HepG2 (cell line): ENCODE measurements around the gene TMEM95. TPM values are rescaled to one million over a fixed set of nuclear protein-coding genes. Genes with fewer than 3 reads are reported as not detected.
A peak's percentile ranks its signal among the peaks of the same experiment; 100 is the strongest.

ENCODE experiments used
- ATRX ChIP-seq: sonication (generic); formaldehyde crosslinking; IDR thresholded peaks from 2 replicates; pipeline ENCODE4 v1.4.0; 2020; ENCODE audit warnings: missing genetic modification reagents, borderline replicate concordance
- ERF ChIP-seq: IDR thresholded peaks from 2 replicates; pipeline ENCODE4 v1.6.1; 2018; ENCODE audit warnings: missing biosample characterization, missing genetic modification reagents
- ESRRA ChIP-seq: sonication (generic); formaldehyde crosslinking; IDR thresholded peaks from 2 replicates; pipeline ENCODE4 v1.5.1; 2020; ENCODE audit warnings: mild to moderate bottlenecking, low read depth, missing genetic modification reagents
- FOXO4 ChIP-seq: sonication (generic); formaldehyde crosslinking; conservative IDR thresholded peaks from 2 replicates; pipeline ENCODE4 v1.8.1; 2023; ENCODE audit warnings: missing genetic modification reagents
- FOXP1 ChIP-seq, 2 experiments: fragments of 450-650 bp in 1 of 2; IDR thresholded peaks; 2 replicates each; pipeline ENCODE4 v1.6.1; 2017 to 2018; ENCODE audit warnings: antibody characterized with exemption in 1 of 2
- GABPB1 ChIP-seq: IDR thresholded peaks from 2 replicates; pipeline ENCODE4 v1.6.1; 2016; ENCODE audit warnings: mild to moderate bottlenecking, missing genetic modification reagents, moderate library complexity, missing compliant biosample characterization
- HCFC1 ChIP-seq: fragments of 150-350 bp; IDR thresholded peaks from 2 replicates; pipeline ENCODE4 v1.6.1; 2014; ENCODE audit warnings: low read depth, low read length
- HMG20A ChIP-seq: IDR thresholded peaks from 2 replicates; pipeline ENCODE4 v1.6.1; 2016; ENCODE audit warnings: borderline replicate concordance
- JUND ChIP-seq: sonication (generic); formaldehyde crosslinking; IDR thresholded peaks from 2 replicates; pipeline ENCODE4 v1.8.0; 2022; ENCODE audit warnings: mild to moderate bottlenecking, missing genetic modification reagents
- MED8 ChIP-seq: sonication (generic); formaldehyde crosslinking; IDR thresholded peaks from 2 replicates; pipeline ENCODE4 v1.8.1; 2023; ENCODE audit warnings: mild to moderate bottlenecking, missing genetic modification reagents; ENCODE audit not compliant: insufficient replicate concordance
- MEIS1 ChIP-seq: sonication (generic); formaldehyde crosslinking; IDR thresholded peaks from 2 replicates; pipeline ENCODE4 v1.9.0; 2021; ENCODE audit warnings: mild to moderate bottlenecking, missing genetic modification reagents, moderate library complexity, borderline replicate concordance
- MZF1 ChIP-seq: sonication (generic); formaldehyde crosslinking; IDR thresholded peaks from 2 replicates; pipeline ENCODE4 v1.8.1; 2023; ENCODE audit warnings: mild to moderate bottlenecking, missing genetic modification reagents, borderline replicate concordance
- PTBP1 ChIP-seq: fragments of 200-400 bp; formaldehyde crosslinking; IDR thresholded peaks from 2 replicates; pipeline ENCODE4 v1.6.1; 2018; ENCODE audit warnings: low read length, low read depth; ENCODE audit not compliant: poor library complexity, severe bottlenecking
- RFX1 ChIP-seq: fragments of 450-650 bp; IDR thresholded peaks from 2 replicates; pipeline ENCODE4 v1.6.1; 2017
- SALL2 ChIP-seq: sonication (generic); formaldehyde crosslinking; IDR thresholded peaks from 2 replicates; pipeline ENCODE4 v1.8.1; 2023; ENCODE audit warnings: mild to moderate bottlenecking, missing genetic modification reagents, inconsistent platforms
- TARDBP ChIP-seq: sonication (generic); formaldehyde crosslinking; IDR thresholded peaks from 2 replicates; pipeline ENCODE4 v1.8.0; 2022; ENCODE audit warnings: mild to moderate bottlenecking, missing genetic modification reagents
- TCF7L2 ChIP-seq: IDR thresholded peaks from 2 replicates; pipeline ENCODE4 v1.6.1; 2011; ENCODE audit warnings: mild to moderate bottlenecking, low read depth, low read length, moderate library complexity
- THRA ChIP-seq: sonication (generic); formaldehyde crosslinking; IDR thresholded peaks from 2 replicates; pipeline ENCODE4 v1.4.0; 2020; ENCODE audit warnings: missing genetic modification reagents, borderline replicate concordance
- ZBTB14 ChIP-seq: sonication (generic); formaldehyde crosslinking; IDR thresholded peaks from 2 replicates; pipeline ENCODE4 v1.4.0; 2020; ENCODE audit warnings: missing genetic modification reagents
- ZBTB21 ChIP-seq: sonication (generic); formaldehyde crosslinking; IDR thresholded peaks from 2 replicates; pipeline ENCODE4 v1.4.0; 2020; ENCODE audit warnings: missing genetic modification reagents
- ZHX1 ChIP-seq: sonication (generic); formaldehyde crosslinking; IDR thresholded peaks from 2 replicates; pipeline ENCODE4 v1.8.1; 2022; ENCODE audit warnings: low read depth, mild to moderate bottlenecking, missing genetic modification reagents
- ZKSCAN1 ChIP-seq: fragments of 150-350 bp; IDR thresholded peaks from 2 replicates; pipeline ENCODE4 v1.6.1; 2014; ENCODE audit warnings: low read length
- ZNF256 ChIP-seq: sonication (generic); formaldehyde crosslinking; conservative IDR thresholded peaks from 2 replicates; pipeline ENCODE4 v1.4.0; 2020; ENCODE audit warnings: missing genetic modification reagents
- ZNF30 ChIP-seq: sonication (generic); formaldehyde crosslinking; IDR thresholded peaks from 2 replicates; pipeline ENCODE4 v1.5.0; 2020; ENCODE audit warnings: mild to moderate bottlenecking, missing genetic modification reagents
- ZNF557 ChIP-seq: sonication (generic); formaldehyde crosslinking; IDR thresholded peaks from 2 replicates; pipeline ENCODE4 v1.4.0; 2020; ENCODE audit warnings: missing genetic modification reagents
- ZNF720 ChIP-seq: sonication (generic); formaldehyde crosslinking; IDR thresholded peaks from 2 replicates; pipeline ENCODE4 v1.4.0; 2020; ENCODE audit warnings: missing genetic modification reagents
- polyA plus RNA-seq, 8 experiments: library from polyadenylated mRNA; depleted of rRNA in 3 of 8; stranded (reverse) in 7 of 8; unstranded in 1 of 8; fragments of >200 nt; fragmentation: Illumina TruSeq in 4 of 8; extraction: Trizol in 4 of 8; gene quantifications; 2 replicates each; pipeline versions ENCODE4 v1.2.1 to v1.2.3, GENCODE V29; 2011 to 2016; ENCODE audit warnings: low read depth in 4 of 8, missing spikeins in 1 of 8, mixed read lengths in 1 of 8; ENCODE audit not compliant: insufficient read depth in 1 of 8
- total RNA-seq, 5 experiments: library from RNA; depleted of rRNA; stranded (reverse); fragments of >200 nt; fragmentation: Illumina TruSeq; extraction: Trizol; gene quantifications; 2 replicates each; pipeline ENCODE4 v1.2.3, GENCODE V29; 2016; ENCODE audit warnings: low read depth in 1 of 5

Gene TMEM95
- total and polyA plus RNA-seq, 2 of the 13 experiments (the other 11 are each of a cell fraction or from before 2014, with no cell fraction given): not detected

- no peak for TF ChIP-seq ZBTB14
- TF ChIP-seq ZNF256 (CRISPR knock-in tag): no peak
- no peak for TF ChIP-seq ZHX1 (CRISPR knock-in tag)
- no peak for TF ChIP-seq ZNF720 (CRISPR knock-in tag)
- TF ChIP-seq ZNF30: no peak
- TF ChIP-seq ESRRA (CRISPR knock-in tag): no peak
- no peak for TF ChIP-seq MED8
- no peak; the same call in 1 of the 2 replicates for TF ChIP-seq ERF (CRISPR knock-in tag)
- no peak for TF ChIP-seq TARDBP (CRISPR knock-in tag)
- TF ChIP-seq MEIS1 (CRISPR knock-in tag): peak; percentile 69; the same call in 1 of the 2 replicates
- TF ChIP-seq FOXP1 (IDR thresholded peaks at IDR 0.05): no peak
- peak; percentile 38; the same call in 1 of the 2 replicates for TF ChIP-seq FOXP1 (CRISPR knock-in tag; IDR thresholded peaks at IDR 0.05)
- no peak for TF ChIP-seq PTBP1
- TF ChIP-seq ATRX (CRISPR knock-in tag): no peak
- TF ChIP-seq TCF7L2: no peak
- no peak for TF ChIP-seq SALL2
- no peak for TF ChIP-seq ZNF557 (CRISPR knock-in tag)
- TF ChIP-seq MZF1 (CRISPR knock-in tag): no peak
- no peak; the same call in 1 of the 2 replicates for TF ChIP-seq THRA
- TF ChIP-seq ZKSCAN1: no peak
- TF ChIP-seq ZBTB21 (CRISPR knock-in tag): no peak
- no peak; the same call in 1 of the 2 replicates for TF ChIP-seq GABPB1 (CRISPR knock-in tag)
- no peak for TF ChIP-seq JUND
- no peak for TF ChIP-seq RFX1
- no peak for TF ChIP-seq HCFC1
- TF ChIP-seq FOXO4: no peak
- TF ChIP-seq HMG20A (CRISPR knock-in tag): peak; percentile 17; the same call in 1 of the 2 replicates
These were observed 48.2 kb downstream of the TMEM95 start (continued) for GRCh38 chr17:7403043-7403726.
